HG03575 (cell line): Measurements from ENCODE around the gene COL11A1.
"Not testable (repeated sequence)": the region's sequence is repeated elsewhere in the genome, so short reads cannot be mapped to it uniquely, and the experiment has no call there.

ENCODE experiments used
- ATAC-seq: cut with Tn5 transposase; IDR thresholded peaks from one replicate; pipeline ENCODE4 v1.9.1; 2021; ENCODE audit not compliant: unreplicated experiment, insufficient number of reproducible peaks, low FRiP score; ENCODE audit errors: extremely low read depth

Gene COL11A1

GRCh38 chr1:102853701-102854187 lies 254.6 kb downstream of the COL11A1 start:
- ATAC-seq: no peak

- no peak for ATAC-seq
Observed at GRCh38 chr1:102853136-102853535, 255.2 kb downstream of the COL11A1 start.

- no peak for ATAC-seq
Observed at GRCh38 chr1:102852613-102853012, 255.7 kb downstream of the COL11A1 start.

GRCh38 chr1:102851616-102852015 lies 256.7 kb downstream of the COL11A1 start:
- no peak for ATAC-seq

- ATAC-seq: no peak
Observed at GRCh38 chr1:102842606-102843005, 265.7 kb downstream of the COL11A1 start.

GRCh38 chr1:102840741-102841140 lies 267.6 kb downstream of the COL11A1 start:
- ATAC-seq: no peak

GRCh38 chr1:102838016-102838415 lies 270.3 kb downstream of the COL11A1 start:
- no peak for ATAC-seq

GRCh38 chr1:102837551-102837950 lies 270.8 kb downstream of the COL11A1 start:
- no peak for ATAC-seq

- no peak for ATAC-seq
Observed at GRCh38 chr1:102836991-102837390, 271.3 kb downstream of the COL11A1 start.

- ATAC-seq: no peak
Observed at GRCh38 chr1:102834688-102835320, 273.5 kb downstream of the COL11A1 start.

GRCh38 chr1:102833151-102833550 lies 275.2 kb downstream of the COL11A1 start:
- no peak for ATAC-seq

GRCh38 chr1:102826706-102827105 lies 281.6 kb downstream of the COL11A1 start:
- ATAC-seq: not testable (repeated sequence)
